Measurements from ENCODE around the gene DIPK1A.

- TF ChIP-seq GATA2 (IDR thresholded peaks at IDR 0.05; ENCODE audit: low read depth, low read length) (no peak), GATA3 (IDR thresholded peaks at IDR 0.05; ENCODE audit: low read depth, low read length) (no peak)
These were observed 118.2 kb downstream of the DIPK1A start for GRCh38 chr1:92843046-92843423.
